Activated gamma-delta T cell treated with anti-CD3 and anti-CD28 coated beads, Interleukin-2, amount 50 U/mL, for 16 hours (primary cell): ENCODE data around the gene DPH1.
"Not testable (repeated sequence)": the region's sequence is repeated elsewhere in the genome, so short reads cannot be mapped to it uniquely, and the experiment has no call there.

Experiments
- DNase-seq: peaks from one replicate; pipeline ENCODE4 v3.0.0-alpha.2; 2020; ENCODE audit warnings: low read depth

Gene DPH1

GRCh38 chr17:2008332-2009126 is 21.4 kb upstream of the DPH1 start:
- no peak for DNase-seq

DNA sequence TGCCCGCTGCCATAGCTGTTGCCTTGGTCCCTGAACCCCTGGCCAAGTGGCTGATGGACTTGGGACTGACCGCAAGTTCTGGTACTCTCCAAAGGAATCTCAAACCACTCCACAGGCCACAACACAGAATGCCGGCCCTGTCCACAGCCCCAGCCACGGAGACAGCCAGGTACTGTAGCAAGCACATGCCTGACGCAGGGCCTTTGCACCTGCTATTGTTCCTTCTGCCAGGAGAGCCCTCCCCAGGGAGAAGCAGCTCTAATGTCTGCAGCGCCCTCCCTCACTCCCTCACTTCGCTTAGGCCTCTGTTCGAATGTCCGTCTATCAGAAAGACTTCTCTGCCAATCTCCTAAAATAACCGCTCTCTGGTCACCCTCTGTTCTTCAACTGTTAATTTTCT is 20.2 kb upstream of the DPH1 start:
- DNase-seq = no peak

GRCh38 chr17:2011411-2012371 is 18.3 kb upstream of the DPH1 start:
- no peak for DNase-seq

DNA sequence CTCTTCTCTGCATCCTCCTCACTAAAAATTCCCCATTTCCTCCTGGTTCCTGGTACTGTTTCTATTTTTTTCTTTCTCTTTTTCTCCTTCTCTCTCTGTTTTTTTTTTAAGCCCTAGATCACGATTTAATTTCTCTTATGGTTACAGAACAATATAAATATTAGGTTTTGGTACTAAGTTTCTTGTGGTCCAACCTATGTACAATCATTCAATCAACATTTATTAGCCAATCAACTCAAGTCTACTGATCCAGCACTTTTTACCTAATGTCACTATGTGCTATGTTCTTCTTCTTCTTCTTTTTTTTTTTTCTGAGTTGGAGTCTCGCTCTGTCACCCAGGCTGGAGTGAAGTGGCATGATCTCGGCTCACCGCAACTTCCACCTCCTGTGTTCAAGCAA is 17.5 kb upstream of the DPH1 start:
- DNase-seq = no peak

DNA sequence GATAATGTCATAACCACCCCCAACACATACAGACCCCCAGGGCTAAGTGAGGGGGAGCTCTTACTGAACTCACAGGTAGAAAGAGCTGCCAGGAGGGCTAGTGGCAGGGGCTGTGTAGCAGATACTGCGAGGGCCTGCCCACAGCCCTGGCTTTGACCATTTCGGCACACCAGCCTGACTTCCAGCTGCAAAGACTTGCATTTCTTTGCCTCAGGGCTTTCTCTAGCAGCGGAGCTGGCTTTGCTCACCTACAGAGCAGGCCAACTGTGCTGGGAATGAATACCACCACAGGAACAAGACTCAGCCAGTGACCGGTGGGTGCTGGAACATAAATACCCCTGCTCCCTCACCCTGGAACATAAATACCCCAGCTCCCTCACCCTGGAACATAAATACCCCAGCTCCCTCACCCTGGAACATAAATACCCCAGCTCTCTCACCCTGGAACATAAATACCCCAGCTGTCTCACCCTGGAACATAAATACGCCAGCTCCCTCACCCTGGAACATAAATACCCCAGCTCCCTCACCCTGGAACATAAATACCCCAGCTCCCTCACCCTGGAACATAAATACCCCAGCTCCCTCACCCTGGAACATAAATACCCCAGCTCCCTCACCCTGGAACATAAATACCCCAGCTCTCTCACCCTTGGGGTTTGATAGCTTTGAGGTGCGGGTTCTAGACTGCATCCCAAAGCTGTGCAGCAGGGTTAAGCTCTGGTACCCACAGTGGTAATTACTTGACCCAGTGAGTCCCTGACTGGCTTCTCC is 16.5 kb upstream of the DPH1 start:
- not testable (repeated sequence) for DNase-seq

GRCh38 chr17:2013994-2014317 is 16.0 kb upstream of the DPH1 start:
- DNase-seq = no peak

- DNase-seq = no peak
Observed at GRCh38 chr17:2015314-2015713, 14.6 kb upstream of the DPH1 start.

DNA sequence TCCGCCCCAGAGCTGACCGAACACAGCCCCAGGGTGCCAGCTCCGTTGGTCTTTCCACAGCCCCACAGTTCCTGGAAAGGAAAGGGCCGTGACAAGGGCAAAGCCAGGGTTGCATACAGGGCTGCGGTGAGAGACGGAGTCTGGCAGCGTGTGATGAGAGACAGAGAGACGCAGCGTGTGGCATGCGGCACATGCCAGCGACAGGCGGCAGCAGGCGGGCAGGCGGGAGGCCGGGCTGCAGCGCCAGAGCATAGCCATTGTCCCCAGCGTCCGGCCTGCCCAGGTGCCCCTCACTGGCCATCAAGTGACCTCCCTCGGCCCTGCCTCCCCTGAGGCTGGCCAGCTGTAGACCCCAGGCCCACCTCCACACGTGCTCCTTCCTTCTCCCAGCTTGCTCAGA is 13.5 kb upstream of the DPH1 start:
- DNase-seq = no peak

DNA sequence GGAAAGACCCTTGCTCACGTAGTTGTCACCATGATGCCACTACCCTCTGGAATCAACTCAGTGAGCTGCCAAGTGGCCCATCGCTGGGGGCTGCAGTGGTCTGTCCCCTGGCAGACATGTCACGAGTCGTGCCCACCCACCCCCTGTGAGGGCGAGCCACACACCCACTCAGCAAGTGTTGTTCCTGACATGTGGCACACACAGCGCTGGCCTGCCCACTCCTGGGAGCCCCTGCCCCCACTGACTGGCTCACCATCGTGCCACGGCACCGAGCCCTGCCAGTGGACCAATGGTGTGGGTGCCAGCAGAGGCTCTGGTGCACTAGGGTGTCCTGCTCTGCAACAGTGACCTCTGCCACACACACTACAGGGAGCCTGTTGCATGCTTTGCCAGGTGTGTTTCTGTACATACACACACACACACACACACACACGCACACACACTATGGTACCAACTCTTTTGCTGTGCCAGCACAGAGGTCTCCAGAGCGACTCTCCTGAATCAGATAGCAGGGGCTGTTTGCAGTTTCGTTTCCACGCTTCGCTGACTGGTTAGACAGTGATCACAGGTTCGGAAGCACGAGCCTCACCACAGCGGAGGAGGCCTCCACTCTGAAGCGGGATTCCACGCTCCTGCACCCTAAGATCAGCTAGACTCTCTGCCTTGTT is 12.5 kb upstream of the DPH1 start:
- DNase-seq = no peak

DNA sequence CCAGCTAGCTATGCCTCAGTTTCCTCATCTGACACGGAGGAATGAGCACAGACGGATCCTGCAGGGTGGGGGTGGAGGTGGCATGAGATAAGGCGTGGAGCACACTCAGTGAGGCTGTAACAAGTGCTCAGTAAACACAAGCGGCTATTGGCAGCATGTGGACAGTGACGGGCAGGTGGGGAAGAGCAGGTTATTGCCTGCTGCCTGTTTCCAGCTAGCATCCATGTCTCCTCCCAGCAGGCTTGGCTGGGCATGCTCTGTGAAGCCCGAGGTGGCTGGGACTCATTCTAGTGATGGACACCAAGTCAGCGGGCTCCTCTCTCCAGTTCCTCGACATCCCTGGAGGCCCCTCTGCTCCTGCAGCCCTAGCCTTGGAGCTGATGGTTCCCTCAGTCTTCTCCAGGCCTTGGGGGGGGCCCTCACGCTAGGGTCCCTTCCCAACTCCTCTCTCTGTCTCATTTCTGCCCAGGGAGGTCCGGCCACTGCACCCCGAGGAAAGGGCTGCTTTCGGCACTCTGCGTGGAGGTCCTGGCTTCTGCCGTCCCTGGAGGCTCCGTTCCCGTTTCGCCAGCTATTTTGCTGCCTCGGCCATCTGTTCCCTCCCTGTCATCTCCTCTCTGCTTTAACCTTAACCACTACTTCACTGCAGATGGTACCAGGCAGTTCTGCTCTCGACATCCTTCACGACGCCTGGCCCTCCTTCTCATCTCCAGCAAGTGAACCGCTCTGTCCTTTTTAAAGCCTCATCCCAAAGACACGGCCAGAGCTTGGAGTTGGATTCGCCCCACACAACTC is 11.0 kb upstream of the DPH1 start:
- DNase-seq = no peak

- no peak for DNase-seq
Observed at GRCh38 chr17:2019723-2020122, 10.2 kb upstream of the DPH1 start.

GRCh38 chr17:2020721-2021120 is 9.2 kb upstream of the DPH1 start:
- DNase-seq = no peak

DNA sequence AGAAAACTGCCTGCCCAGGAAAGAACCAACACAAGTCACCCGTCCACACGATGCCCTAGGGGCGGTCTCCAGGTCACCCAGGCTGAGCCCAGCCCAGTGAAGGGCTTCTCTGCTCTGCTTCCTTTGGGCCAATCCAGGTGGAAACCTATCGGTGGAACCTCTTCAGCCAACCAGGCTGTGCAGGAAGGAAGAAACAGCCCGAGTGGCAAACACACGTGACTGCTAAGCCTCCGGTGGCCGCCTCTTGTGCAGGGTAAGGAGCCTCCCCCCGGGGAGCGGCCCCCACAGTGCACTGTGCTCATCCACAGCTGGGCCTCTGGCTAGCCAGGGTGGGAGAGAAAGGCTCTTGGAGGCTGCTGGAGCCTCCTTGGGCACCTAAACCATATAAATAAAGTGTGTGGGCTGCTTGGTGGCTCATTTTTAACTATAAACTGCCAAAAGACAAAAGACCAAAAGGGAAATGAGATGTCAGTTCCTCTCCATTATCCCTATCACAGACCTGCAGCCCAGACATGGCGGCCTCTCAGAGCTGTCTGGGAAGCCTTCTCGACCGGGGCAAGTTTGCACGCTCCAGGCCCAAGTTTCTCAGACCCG is 7.2 kb upstream of the DPH1 start:
- DNase-seq = no peak

DNA sequence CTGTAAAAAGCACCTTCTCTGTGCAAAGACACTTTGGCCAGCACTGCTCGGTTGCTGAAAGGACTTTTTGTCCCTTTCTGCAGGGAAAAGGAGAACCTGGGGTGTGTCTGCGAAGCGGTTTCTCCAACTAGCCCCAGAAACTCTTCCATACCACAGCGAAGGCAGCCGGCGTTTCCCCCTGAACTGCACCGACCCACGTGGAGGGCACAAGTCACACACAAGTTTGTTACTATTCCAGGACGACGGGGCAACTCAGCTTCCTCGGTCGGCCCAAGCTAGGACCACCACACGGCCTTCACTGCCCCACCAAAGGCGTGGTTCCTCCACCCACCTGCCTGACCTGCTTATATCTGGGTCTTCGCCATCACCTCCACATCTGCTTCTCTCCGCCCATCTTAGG is 6.7 kb upstream of the DPH1 start:
- no peak for DNase-seq

DNA sequence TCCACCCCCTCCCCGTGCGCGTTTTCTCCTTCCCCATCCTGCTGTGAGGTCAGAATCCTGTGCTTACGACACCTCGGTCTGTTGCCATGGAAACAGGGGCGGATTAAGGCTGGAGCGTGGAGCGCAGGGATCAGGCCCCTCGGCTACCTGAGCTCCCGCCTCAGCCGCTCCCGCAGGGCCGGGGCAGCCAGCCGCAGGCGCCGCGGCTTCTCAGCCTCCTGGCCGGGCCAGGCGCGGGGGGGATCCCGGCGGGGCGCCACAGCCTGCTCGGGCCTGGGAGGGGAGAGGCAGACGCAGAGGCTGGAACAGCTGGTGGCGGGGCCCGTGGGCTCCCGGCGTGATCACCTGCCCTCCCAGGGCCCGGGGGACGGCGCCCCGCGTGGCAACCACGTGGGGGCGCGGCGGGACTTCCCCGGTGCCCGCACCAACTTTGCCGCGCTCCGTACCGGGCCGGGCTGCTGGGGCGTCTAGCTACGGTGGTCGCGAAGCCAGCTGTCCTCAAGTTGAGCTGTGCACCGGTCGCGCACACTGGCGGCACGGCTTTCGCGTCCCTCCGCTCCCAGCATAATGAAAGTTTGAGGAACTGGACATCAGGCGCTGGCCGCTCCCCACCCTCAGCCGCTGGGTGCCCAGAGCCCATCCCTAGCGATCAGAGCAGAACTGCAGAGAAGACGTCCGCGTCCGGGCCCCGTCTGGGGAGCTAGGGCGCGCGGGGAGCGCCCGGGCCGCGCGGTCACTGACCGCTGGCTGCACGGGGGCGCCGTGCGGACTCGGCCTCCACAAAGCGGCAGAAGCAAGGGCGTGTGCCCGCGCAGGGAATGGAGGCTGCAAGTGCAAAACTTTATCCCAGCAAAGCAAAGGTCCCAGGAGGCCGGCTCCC is 6.0 kb upstream of the DPH1 start:
- DNase-seq = no peak

GRCh38 chr17:2024572-2025219 is 5.3 kb upstream of the DPH1 start:
- DNase-seq = no peak

DNA sequence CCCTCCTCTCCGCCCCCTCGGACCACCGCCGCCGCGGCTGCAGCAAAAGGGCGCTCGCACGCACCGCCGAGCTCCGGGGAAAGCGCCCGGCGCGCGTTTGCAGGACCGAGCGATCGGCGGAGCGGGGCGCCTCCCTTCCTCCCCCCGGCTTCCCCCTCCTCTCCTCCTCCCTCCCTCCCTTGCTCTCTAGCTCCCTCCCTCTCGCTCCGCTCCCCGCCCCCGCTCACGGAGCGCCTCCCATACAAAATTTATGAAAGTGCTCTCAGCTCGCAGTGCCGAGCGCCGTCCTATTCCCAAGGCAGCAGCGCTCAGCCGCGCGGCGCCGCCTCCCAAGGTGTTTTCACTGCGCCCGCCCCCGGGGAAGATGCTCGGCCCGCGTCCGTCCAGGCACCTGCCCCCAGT is 4.7 kb upstream of the DPH1 start, which contains the start of gene RTN4RL1:
RTN4RL1 (minus strand) TSS at position 115 of the 402 bp plus-strand sequence. CDS start 469 bp downstream, outside the sequence.
- peak; percentile 48 for DNase-seq

DNA sequence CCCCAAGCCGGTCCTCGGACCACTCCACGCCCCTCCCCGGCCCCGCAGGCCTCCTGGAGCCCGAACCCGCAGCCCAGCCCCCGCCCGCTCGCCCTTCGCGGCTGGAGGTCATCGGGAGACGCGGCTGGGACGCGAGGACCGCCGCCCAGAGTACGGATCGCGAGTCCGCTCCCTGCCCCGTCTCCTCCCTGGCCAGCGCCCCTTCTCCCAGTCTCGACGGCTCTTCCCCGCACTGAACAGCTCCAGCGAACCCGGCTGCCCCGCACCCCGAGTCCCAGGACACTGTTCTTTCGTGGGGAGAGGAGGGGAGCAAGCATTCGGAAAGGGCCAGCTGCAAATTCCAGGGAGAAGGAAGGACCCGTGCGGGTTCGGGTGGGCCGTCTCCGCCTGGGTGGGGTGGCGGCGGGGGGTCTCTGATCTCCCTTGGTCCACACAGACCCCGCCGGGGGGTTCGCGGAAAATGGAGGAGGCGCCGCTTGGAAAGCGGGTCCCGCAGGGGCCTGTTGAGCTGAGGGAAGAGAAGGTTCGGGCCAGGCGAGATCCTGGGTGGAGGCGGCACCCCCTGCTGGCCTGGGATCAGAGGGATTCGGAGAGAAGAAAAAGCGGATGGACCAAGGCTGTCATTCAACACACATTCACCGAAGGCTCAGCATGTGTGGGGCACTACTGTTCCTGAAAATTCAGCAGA is 4.2 kb upstream of the DPH1 start:
- DNase-seq = no peak
